ENCODE data around the gene SOBP.

- TF ChIP-seq, protein P1, sequence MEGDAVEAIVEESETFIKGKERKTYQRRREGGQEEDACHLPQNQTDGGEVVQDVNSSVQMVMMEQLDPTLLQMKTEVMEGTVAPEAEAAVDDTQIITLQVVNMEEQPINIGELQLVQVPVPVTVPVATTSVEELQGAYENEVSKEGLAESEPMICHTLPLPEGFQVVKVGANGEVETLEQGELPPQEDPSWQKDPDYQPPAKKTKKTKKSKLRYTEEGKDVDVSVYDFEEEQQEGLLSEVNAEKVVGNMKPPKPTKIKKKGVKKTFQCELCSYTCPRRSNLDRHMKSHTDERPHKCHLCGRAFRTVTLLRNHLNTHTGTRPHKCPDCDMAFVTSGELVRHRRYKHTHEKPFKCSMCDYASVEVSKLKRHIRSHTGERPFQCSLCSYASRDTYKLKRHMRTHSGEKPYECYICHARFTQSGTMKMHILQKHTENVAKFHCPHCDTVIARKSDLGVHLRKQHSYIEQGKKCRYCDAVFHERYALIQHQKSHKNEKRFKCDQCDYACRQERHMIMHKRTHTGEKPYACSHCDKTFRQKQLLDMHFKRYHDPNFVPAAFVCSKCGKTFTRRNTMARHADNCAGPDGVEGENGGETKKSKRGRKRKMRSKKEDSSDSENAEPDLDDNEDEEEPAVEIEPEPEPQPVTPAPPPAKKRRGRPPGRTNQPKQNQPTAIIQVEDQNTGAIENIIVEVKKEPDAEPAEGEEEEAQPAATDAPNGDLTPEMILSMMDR (IDR thresholded peaks at IDR 0.05): no peak
- TF ChIP-seq POLR2A (IDR thresholded peaks at IDR 0.05) (no peak), EP300 (IDR thresholded peaks at IDR 0.05) (no peak)
Measured at GRCh38 chr6:107598091-107598490, 108.2 kb downstream of the SOBP start.
